Endodermal cell (in vitro differentiated cells): Measurements from ENCODE around the gene RTL1. TPM values are rescaled to one million over a fixed set of nuclear protein-coding genes. Genes with fewer than 3 reads are reported as not detected.

Source experiments
- DNase-seq: peaks from one replicate; pipeline ENCODE4 v3.0.0-alpha.2; 2017
- H3K27ac ChIP-seq: 2 replicates; pipeline ENCODE4 v1.5.1; 2013; ENCODE audit warnings: mild to moderate bottlenecking, low read depth, low read length, moderate library complexity
- H3K27me3 ChIP-seq: 2 replicates; pipeline ENCODE4 v1.6.1; 2013; ENCODE audit warnings: mild to moderate bottlenecking, low read length, moderate library complexity; ENCODE audit not compliant: insufficient read depth, control insufficient read depth, poor library complexity, severe bottlenecking
- H3K36me3 ChIP-seq: 2 replicates; pipeline ENCODE4 v1.7.0; 2013; ENCODE audit warnings: mild to moderate bottlenecking, low read length, moderate library complexity; ENCODE audit not compliant: control insufficient read depth, insufficient read depth
- H3K4me1 ChIP-seq: one replicate; pipeline ENCODE4 v1.7.0; 2013; ENCODE audit warnings: low read length; ENCODE audit not compliant: control insufficient read depth, insufficient read depth
- H3K4me3 ChIP-seq: 2 replicates; pipeline ENCODE4 v1.5.1; 2013; ENCODE audit warnings: mild to moderate bottlenecking, low read length, moderate library complexity
- H3K9ac ChIP-seq: 2 replicates; pipeline ENCODE4 v1.6.1; 2013; ENCODE audit warnings: mild to moderate bottlenecking, low read length, moderate library complexity; ENCODE audit not compliant: poor library complexity, severe bottlenecking; ENCODE audit errors: extremely low read depth
- H3K9me3 ChIP-seq: 2 replicates; pipeline ENCODE4 v1.6.1; 2013; ENCODE audit warnings: mild to moderate bottlenecking, low read length, moderate library complexity; ENCODE audit not compliant: control insufficient read depth
- H3K27ac Mint-ChIP-seq: 2 replicates; pipeline ENCODE4 v1.8.0; 2020; ENCODE audit warnings: mixed read lengths
- H3K27me3 Mint-ChIP-seq: 2 replicates; pipeline ENCODE4 v1.8.0; 2021; ENCODE audit warnings: mild to moderate bottlenecking, mixed read lengths; ENCODE audit not compliant: insufficient read depth
- H3K36me3 Mint-ChIP-seq: 2 replicates; pipeline ENCODE4 v1.8.0; 2020; ENCODE audit warnings: low read depth, mixed read lengths
- H3K4me1 Mint-ChIP-seq: 2 replicates; pipeline ENCODE4 v1.8.0; 2020; ENCODE audit warnings: mixed read lengths
- H3K4me3 Mint-ChIP-seq: 2 replicates; pipeline ENCODE4 v1.8.0; 2020; ENCODE audit warnings: mild to moderate bottlenecking, moderate library complexity, mixed read lengths
- H3K9me3 Mint-ChIP-seq: 2 replicates; pipeline ENCODE4 v1.8.0; 2020; ENCODE audit warnings: mild to moderate bottlenecking, mixed read lengths
- CTCF ChIP-seq: fragments of 200-600 bp; sonication (generic); conservative IDR thresholded peaks from 2 replicates; pipeline ENCODE4 v1.5.0; 2021; ENCODE audit warnings: antibody characterized with exemption, mild to moderate bottlenecking
- WGBS, 2 experiments: methylation state at CpG; one replicate each; pipeline versions ENCODE4 v1.1.5 to v1.1.7; 2013; ENCODE audit warnings: missing lambda C conversion rate in 2 of 2, mixed read lengths in 1 of 2; ENCODE audit not compliant: insufficient coverage in 1 of 2, insufficient read length in 1 of 2; 5-methylcytosine and 5-hydroxymethylcytosine counted together
- total RNA-seq, 2 donors: library from RNA; stranded (reverse); fragmentation: NEBNext Ultra II Directional in 1 of 2; extraction: Animal tissue kit (Norgen Biotek cat#: 25700) in 1 of 2; gene quantifications; 2 replicates in 1 of 2; 3 replicates in 1 of 2; pipeline ENCODE4 v1.2.1, GENCODE V29; 2021

RTL1 gene
- total RNA-seq, 2 donors from 2014 or later = 0.86 to 2.0 TPM

DNA sequence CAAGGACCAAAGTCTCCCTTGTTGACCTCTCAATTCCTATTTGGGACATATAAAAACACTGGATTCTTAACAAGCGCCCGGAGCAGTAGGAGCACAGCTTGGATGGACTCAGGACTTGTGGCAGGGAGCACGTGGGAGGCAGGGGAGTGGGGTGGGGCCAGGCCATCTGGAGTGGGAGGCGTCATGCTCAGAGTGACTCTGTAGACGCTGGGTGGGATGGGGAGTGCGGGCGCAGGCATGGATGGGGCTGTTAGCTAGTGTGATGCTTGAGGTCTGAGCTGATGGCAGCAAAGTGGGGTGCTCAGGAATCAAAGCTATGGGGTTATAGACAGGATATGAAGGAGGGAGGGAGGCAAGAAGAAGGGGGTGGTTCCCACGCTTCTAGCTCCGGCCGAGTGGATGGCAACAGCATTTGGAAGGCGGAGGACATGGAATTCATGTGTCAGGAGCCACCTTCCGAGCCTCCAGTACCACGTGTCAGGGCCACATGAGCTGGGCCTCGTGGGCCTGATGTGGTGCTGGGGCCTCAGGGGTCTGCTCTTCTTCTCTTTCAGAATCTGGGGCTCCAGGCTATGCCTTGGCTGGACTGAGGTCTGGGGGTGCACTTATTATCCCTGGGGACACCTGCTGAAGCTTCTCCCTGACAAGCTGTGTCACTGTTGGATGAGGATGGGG lies 51.4 kb downstream of the RTL1 start:
- Mint-ChIP-seq H3K4me1 (peaks cover 12% of the 10 kb centered on the region), H3K4me3 (no peak overlapping the region), H3K36me3 (no peaks in the 10 kb centered on the region), H3K27ac (no peak overlapping the region), H3K9me3 (no peaks in the 10 kb centered on the region), H3K27me3 (no peaks in the 10 kb centered on the region)
- no peaks in the 10 kb centered on the region for H3K9me3 ChIP-seq
- H3K27ac ChIP-seq = no peak overlapping the region
- WGBS, 2 experiments = 92% methylated on average over 8 to 14 of the region's 14 CpGs
- no peaks in the 10 kb centered on the region for H3K4me1 ChIP-seq
- no peak overlapping the region for H3K4me3 ChIP-seq
- no peaks in the 10 kb centered on the region for H3K36me3 ChIP-seq
- no peak for TF ChIP-seq CTCF
- peaks cover 6% of the 10 kb centered on the region for H3K27me3 ChIP-seq
- no peak for DNase-seq
- no peak overlapping the region for H3K9ac ChIP-seq

DNA sequence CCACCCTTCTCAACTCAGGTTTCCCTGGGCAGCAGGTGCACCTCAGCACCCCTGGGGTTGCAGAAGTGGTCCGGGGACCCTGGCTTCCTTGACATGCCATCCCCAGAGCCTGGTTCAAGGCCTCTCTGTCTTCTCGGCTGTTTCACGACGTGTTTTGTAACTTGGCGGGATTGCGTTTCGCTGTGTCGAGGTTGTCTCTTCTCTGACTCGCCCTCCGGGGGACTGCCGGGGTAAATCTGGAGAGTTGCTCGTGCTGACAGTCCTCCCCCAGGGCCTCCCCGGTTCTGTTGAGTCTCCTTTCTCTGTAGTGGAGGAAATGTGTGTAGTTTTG lies 52.0 kb downstream of the RTL1 start:
- Mint-ChIP-seq H3K4me3 (no peak overlapping the region), H3K36me3 (no peaks in the 10 kb centered on the region), H3K27me3 (no peaks in the 10 kb centered on the region), H3K9me3 (no peaks in the 10 kb centered on the region), H3K27ac (no peak overlapping the region), H3K4me1 (peaks cover 12% of the 10 kb centered on the region)
- DNase-seq = no peak
- Histone ChIP-seq H3K27me3 (peaks cover 6% of the 10 kb centered on the region), H3K9ac (no peak overlapping the region), H3K9me3 (no peaks in the 10 kb centered on the region), H3K27ac (no peak overlapping the region), H3K36me3 (no peaks in the 10 kb centered on the region), H3K4me1 (no peaks in the 10 kb centered on the region), H3K4me3 (no peak overlapping the region)
- TF ChIP-seq CTCF = no peak
- 95 to 97% methylated on average over 7 to 13 of the region's 13 CpGs for WGBS, 2 experiments

DNA sequence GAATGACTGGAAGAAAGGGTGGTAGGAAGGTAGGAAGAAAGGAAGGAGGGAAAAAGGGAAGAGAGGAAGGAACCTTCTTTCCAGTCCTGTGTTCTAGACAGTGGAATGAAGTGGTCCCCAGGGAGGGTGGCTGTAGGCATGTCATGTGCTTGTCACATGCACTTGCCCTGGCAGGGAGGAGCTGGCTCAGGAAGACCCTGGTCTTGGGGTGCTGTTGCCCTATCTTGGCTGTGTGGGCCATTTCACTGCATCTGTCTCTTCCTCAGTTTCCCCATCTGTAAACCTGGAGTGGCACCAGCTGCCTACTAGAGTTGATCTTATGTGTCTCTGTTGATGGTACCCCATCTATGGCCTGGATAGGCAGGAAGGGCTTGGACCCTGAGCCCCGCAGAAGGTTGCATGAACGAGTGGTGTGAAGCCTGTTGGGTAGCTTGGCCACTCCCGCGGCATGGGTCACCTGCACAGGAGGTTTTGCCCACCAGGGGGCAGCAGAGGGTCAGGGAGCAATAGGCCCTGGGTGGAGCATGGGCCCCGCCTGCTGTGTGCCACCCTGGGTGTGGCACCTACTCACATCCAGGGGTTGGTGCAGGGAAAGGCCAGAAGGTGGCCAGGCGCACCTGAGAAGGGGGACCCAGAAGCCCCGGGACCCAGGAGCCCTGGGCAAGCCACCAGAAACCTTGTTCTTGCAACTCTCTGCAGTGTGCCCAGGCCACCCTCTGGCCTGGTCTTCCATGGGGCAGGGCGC lies 52.5 kb downstream of the RTL1 start:
- H3K4me3 ChIP-seq = no peak overlapping the region
- WGBS, 2 experiments = 76 to 95% methylated on average over 3 to 8 of the region's 8 CpGs
- H3K9ac ChIP-seq = no peak overlapping the region
- H3K36me3 ChIP-seq = no peaks in the 10 kb centered on the region
- H3K27ac Mint-ChIP-seq = no peak overlapping the region
- DNase-seq = peak; percentile 93
- peaks cover 6% of the 10 kb centered on the region for H3K27me3 ChIP-seq
- H3K4me3 Mint-ChIP-seq = no peak overlapping the region
- H3K27me3 Mint-ChIP-seq = no peaks in the 10 kb centered on the region
- H3K9me3 ChIP-seq = no peaks in the 10 kb centered on the region
- no peaks in the 10 kb centered on the region for H3K9me3 Mint-ChIP-seq
- H3K4me1 Mint-ChIP-seq = peaks cover 8% of the 10 kb centered on the region
- peak; percentile 92 for TF ChIP-seq CTCF
- H3K27ac ChIP-seq = no peak overlapping the region
- no peaks in the 10 kb centered on the region for H3K36me3 Mint-ChIP-seq
- no peaks in the 10 kb centered on the region for H3K4me1 ChIP-seq
